Suppressor macrophage (primary cell): ENCODE results near the gene CENPP.
A peak's percentile ranks its signal among the peaks of the same experiment; 100 is the strongest.

ENCODE experiments used
- DNase-seq, 4 experiments: peaks; one replicate each; pipeline ENCODE4 v3.0.0-alpha.2; 2020 to 2022
- total RNA-seq, 17 experiments: gene quantifications; one replicate each; lab custom pipeline; 2026; ENCODE audit warnings: mixed read lengths in 6 of 17, inconsistent platforms in 3 of 17; lab: John Stamatoyannopoulos, UW

CENPP gene
- total RNA-seq = 3.0 to 15.0 (median 11.2) reads per million in 17 experiments

- peak; percentile 92 to 96 (median 96) for DNase-seq
Measured at GRCh38 chr9:92325269-92325990, at the start of gene CENPP, which contains the start of gene NOL8. TSS of gene CENPP (plus strand) at chr9:92325953. TSS of gene NOL8 (minus strand) at chr9:92325350. CDS start at chr9:92324161, 1,189 bp downstream.

- peak in 3 of 4 experiments; percentile 6 to 26 (median 16) for DNase-seq
Measured at GRCh38 chr9:92276331-92277032, 49.3 kb upstream of the CENPP start.

GRCh38 chr9:92278110-92278509, 47.6 kb upstream of the CENPP start:
- no peak for DNase-seq

GRCh38 chr9:92279302-92279701, 46.5 kb upstream of the CENPP start:
- DNase-seq = no peak

- no peak for DNase-seq
Measured at GRCh38 chr9:92289708-92290390, 35.9 kb upstream of the CENPP start.

- DNase-seq = no peak
Measured at GRCh38 chr9:92290785-92291429, 34.8 kb upstream of the CENPP start.

- DNase-seq = no peak
Measured at GRCh38 chr9:92291577-92291976, 34.2 kb upstream of the CENPP start.

- peak; percentile 33 to 78 (median 51) for DNase-seq
Measured at GRCh38 chr9:92292338-92293074, 33.2 kb upstream of the CENPP start.

- no peak for DNase-seq
Measured at GRCh38 chr9:92293075-92293354, 32.7 kb upstream of the CENPP start.

GRCh38 chr9:92293452-92294296, 32.1 kb upstream of the CENPP start, which contains the start of gene IARS1:
TSS of gene IARS1 (minus strand) at chr9:92293697. CDS start at chr9:92289419, 4,278 bp downstream.
- peak; percentile 99 to 100 (median 99) for DNase-seq

GRCh38 chr9:92294297-92294676, 31.5 kb upstream of the CENPP start:
- peak in 2 of 4 experiments; percentile 8 to 25 for DNase-seq

GRCh38 chr9:92295240-92295790, 30.4 kb upstream of the CENPP start:
- DNase-seq = no peak

- DNase-seq = no peak
Measured at GRCh38 chr9:92295827-92296258, 29.9 kb upstream of the CENPP start.

GRCh38 chr9:92297611-92298010, 28.1 kb upstream of the CENPP start:
- no peak for DNase-seq

- DNase-seq = no peak
Measured at GRCh38 chr9:92298036-92298435, 27.7 kb upstream of the CENPP start.

GRCh38 chr9:92299116-92299515, 26.6 kb upstream of the CENPP start:
- DNase-seq = peak; percentile 55 to 76 (median 74)

GRCh38 chr9:92300936-92301335, 24.8 kb upstream of the CENPP start:
- DNase-seq = no peak

- DNase-seq = no peak
Measured at GRCh38 chr9:92308893-92309292, 16.9 kb upstream of the CENPP start.

GRCh38 chr9:92310562-92310961, 15.2 kb upstream of the CENPP start:
- no peak for DNase-seq

- no peak for DNase-seq
Measured at GRCh38 chr9:92312887-92313623, 12.7 kb upstream of the CENPP start.
